Mesothelial cell of epicardium (in vitro differentiated cells): ENCODE measurements around the gene ERC1. TPM values are rescaled to one million over a fixed set of nuclear protein-coding genes. Genes with fewer than 3 reads are reported as not detected.

Source experiments
- DNase-seq, 2 experiments: peaks; one replicate each; pipeline ENCODE4 v3.0.0; 2021; ENCODE audit warnings: low spot score in 2 of 2; ENCODE audit not compliant: unreplicated experiment in 2 of 2
- H3K27ac Mint-ChIP-seq: 2 replicates; pipeline ENCODE4 v1.8.0; 2021; ENCODE audit warnings: mixed read lengths
- H3K27me3 Mint-ChIP-seq: 2 replicates; pipeline ENCODE4 v1.8.0; 2021; ENCODE audit warnings: low read depth, mixed read lengths
- H3K36me3 Mint-ChIP-seq: 2 replicates; pipeline ENCODE4 v1.8.0; 2021; ENCODE audit warnings: mixed read lengths
- H3K4me1 Mint-ChIP-seq: 2 replicates; pipeline ENCODE4 v1.8.0; 2021; ENCODE audit warnings: mixed read lengths
- H3K4me3 Mint-ChIP-seq: 2 replicates; pipeline ENCODE4 v1.8.0; 2021; ENCODE audit warnings: mild to moderate bottlenecking, moderate library complexity, mixed read lengths
- H3K9me3 Mint-ChIP-seq: 2 replicates; pipeline ENCODE4 v1.8.0; 2021; ENCODE audit warnings: mixed read lengths
- total RNA-seq: library from RNA; stranded (reverse); gene quantifications from 3 replicates; pipeline ENCODE4 v1.2.1, GENCODE V29; 2021
- TF ChIP-seq, protein P1 (sequence below): fragments of 200-600 bp; sonication (generic); IDR thresholded peaks from one replicate; pipeline ENCODE4 v1.5.0; 2021; ENCODE audit warnings: antibody characterized with exemption; ENCODE audit not compliant: unreplicated experiment

ERC1 gene
- total RNA-seq, 1 donor from 2014 or later: 66.1 TPM

DNA sequence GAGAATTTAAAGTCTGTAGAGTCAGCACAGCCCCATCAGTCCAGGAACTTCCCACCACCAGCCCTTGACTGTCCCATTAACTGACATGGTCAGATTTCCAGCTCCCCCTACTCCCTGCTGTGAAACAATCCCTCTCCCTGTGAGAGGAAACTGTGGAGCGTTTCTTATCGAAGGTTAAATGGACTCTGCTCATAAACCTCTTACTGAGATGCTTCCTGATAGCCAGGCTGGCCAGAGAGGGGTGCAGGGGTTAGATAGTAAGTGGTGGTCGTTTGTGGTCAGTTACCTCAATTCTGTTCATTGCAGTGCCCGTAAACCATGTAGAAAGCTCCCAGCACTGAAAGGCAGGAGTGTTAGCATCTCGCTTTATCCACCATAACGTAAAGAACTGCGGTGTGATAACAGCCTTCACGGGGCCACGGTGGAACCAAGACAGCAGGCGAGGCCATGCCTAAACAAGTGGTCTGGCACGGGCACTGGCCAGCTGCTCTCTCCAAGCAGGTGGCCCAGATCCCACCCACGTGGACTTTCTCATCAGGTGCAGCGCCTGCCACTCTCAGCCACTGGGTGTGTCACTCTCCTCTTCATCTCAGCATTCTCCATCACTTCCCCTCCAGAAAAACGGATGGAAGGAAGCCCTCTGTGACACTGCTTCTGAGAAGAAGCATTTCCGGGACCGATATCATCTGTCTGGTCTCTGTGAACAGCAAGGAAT lies 501.1 kb downstream of the ERC1 start:
- peak in 1 of 2 experiments; percentile 20 for DNase-seq
- H3K4me3 Mint-ChIP-seq: no peak overlapping the region
- H3K9me3 Mint-ChIP-seq: no peaks in the 10 kb centered on the region
- peaks cover 33% of the 10 kb centered on the region for H3K36me3 Mint-ChIP-seq
- peaks cover 16% of the 10 kb centered on the region for H3K4me1 Mint-ChIP-seq
- TF ChIP-seq, protein P1, sequence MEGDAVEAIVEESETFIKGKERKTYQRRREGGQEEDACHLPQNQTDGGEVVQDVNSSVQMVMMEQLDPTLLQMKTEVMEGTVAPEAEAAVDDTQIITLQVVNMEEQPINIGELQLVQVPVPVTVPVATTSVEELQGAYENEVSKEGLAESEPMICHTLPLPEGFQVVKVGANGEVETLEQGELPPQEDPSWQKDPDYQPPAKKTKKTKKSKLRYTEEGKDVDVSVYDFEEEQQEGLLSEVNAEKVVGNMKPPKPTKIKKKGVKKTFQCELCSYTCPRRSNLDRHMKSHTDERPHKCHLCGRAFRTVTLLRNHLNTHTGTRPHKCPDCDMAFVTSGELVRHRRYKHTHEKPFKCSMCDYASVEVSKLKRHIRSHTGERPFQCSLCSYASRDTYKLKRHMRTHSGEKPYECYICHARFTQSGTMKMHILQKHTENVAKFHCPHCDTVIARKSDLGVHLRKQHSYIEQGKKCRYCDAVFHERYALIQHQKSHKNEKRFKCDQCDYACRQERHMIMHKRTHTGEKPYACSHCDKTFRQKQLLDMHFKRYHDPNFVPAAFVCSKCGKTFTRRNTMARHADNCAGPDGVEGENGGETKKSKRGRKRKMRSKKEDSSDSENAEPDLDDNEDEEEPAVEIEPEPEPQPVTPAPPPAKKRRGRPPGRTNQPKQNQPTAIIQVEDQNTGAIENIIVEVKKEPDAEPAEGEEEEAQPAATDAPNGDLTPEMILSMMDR: no peak
- no peaks in the 10 kb centered on the region for H3K27me3 Mint-ChIP-seq
- H3K27ac Mint-ChIP-seq: no peak overlapping the region

DNA sequence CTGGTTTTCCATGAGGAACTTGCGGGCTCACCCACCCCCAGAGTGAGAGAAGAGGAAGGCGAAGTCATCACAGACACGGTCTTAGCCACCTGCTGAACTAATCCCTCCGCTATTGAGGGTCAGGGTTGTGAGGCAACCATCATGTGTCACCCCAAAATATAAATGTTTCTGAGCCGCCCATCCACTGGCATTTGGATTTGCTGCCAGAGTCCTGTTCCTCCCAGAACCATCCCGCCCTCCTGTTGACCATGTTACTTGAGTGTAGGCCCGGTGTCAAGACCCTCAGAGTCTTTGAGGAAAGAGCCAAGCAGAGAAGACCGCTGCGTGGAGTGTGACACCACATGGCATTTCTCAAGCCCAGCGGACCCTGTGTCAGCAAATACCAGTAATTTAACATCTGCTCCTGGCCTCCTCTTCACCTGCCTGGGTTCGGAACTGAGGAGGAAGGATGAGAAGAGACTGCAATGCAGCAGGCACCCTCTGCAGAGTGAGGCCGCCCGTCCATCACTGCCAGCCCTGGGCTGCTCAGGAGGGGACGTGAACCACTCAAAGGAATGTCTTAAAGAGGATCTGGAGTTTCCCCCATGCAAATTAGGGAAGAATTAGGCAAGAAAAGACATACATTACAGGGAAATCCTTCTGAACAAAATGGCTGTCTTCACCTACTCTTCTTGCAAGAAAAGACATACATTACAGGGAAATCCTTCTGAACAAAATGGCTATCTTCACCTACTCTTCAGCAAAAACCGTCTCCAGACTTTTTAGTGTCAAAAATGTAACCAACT lies 502.9 kb downstream of the ERC1 start:
- peak in 1 of 2 experiments; percentile 29 for DNase-seq
- Mint-ChIP-seq H3K4me1 (peaks cover 12% of the 10 kb centered on the region), H3K9me3 (no peaks in the 10 kb centered on the region), H3K27me3 (no peaks in the 10 kb centered on the region), H3K27ac (no peak overlapping the region), H3K36me3 (peaks cover 32% of the 10 kb centered on the region), H3K4me3 (no peak overlapping the region)
- TF ChIP-seq, protein P1: no peak

DNA sequence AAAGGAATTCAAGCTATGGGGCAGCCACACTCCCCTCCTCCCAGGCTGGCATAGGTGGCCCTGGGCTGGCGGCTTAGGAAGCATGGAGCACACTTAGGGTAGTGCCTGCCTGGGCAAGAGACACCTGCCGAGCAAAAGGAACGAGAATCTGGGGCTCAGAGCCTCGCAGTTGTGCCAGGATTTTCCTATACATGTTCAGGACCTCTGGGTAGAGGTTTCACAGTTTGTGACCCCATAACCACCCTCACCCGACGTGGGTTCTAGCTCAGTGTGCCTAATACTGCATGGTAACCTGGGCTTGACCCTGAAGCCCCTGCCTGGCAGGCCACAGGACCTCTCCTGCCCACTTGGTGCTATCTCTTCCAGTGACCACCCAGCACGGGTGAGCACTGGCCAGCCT lies 503.8 kb downstream of the ERC1 start:
- Mint-ChIP-seq H3K27ac (no peak overlapping the region), H3K4me3 (no peak overlapping the region), H3K4me1 (peaks cover 9% of the 10 kb centered on the region), H3K27me3 (no peaks in the 10 kb centered on the region), H3K36me3 (peaks cover 31% of the 10 kb centered on the region), H3K9me3 (no peaks in the 10 kb centered on the region)
- TF ChIP-seq, protein P1: no peak
- peak in 1 of 2 experiments; percentile 22 for DNase-seq

DNA sequence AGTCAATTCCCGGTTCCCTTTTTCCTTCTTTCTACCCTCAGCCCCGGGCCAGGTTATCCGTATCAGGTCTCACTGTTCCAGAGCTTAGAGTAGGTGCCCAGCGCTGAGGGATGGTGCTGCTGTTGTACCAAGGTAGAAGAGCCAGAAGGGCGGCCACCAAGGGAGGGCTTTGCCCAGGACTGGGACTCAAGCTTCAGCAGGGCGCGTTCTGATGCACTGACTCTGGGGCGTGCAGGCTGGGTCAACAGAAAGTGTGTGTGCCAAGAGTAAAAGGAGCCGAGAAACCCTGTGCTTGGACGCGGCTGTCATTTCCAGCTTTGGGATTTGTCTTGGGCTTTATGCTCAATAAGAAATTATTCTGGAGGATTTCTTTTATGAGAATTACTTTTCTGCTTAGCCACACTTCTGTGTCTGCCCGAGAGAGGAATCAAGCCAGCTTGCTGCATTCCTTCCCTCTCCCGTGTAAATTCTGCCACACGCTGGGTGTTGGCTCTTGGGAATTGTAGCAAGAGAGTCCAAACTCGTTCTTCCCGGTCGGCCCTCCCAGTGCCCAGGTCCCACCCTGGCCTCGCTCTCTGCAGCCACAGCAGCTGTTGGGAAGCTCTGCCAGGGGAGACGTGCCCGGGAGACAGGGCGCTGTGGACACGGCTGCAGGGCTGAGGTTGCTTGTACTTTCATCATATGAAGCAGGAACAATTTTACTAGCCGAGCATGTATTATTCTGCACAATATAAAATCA lies 505.3 kb downstream of the ERC1 start:
- no peak overlapping the region for H3K4me3 Mint-ChIP-seq
- no peaks in the 10 kb centered on the region for H3K9me3 Mint-ChIP-seq
- H3K27ac Mint-ChIP-seq: no peak overlapping the region
- H3K36me3 Mint-ChIP-seq: peaks cover 19% of the 10 kb centered on the region
- TF ChIP-seq, protein P1: no peak
- DNase-seq: peak in 1 of 2 experiments; percentile 37
- peaks cover 9% of the 10 kb centered on the region for H3K4me1 Mint-ChIP-seq
- H3K27me3 Mint-ChIP-seq: no peaks in the 10 kb centered on the region

DNA sequence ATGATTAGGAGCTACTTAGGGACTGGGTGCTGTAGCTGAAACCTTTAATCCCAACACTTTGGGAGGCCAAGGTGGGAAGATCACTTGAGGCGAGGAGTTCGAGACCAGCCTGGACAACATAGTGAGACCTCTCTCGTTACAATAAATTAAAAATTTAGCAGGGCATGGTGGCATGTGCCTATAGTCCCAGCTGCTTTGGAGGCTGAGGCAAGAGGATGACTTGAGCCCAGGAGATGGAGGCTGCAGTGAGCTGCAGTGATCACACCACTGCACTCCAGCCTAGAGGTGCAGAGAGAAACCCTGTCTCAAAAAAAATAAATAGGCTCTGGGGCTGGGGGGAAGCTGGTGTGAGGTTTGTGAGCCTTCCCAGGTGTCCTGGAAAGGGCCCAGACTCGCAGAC lies 506.1 kb downstream of the ERC1 start:
- TF ChIP-seq, protein P1: no peak
- H3K4me3 Mint-ChIP-seq: no peak overlapping the region
- DNase-seq: no peak
- H3K27me3 Mint-ChIP-seq: no peaks in the 10 kb centered on the region
- peaks cover 11% of the 10 kb centered on the region for H3K4me1 Mint-ChIP-seq
- H3K36me3 Mint-ChIP-seq: peaks cover 16% of the 10 kb centered on the region
- no peaks in the 10 kb centered on the region for H3K9me3 Mint-ChIP-seq
- H3K27ac Mint-ChIP-seq: no peak overlapping the region
